Nephron (organoid): ENCODE results near the gene GNB1L.

Experiments
- H3K27ac Mint-ChIP-seq, 3 experiments: 2 replicates each; pipeline ENCODE4 v1.8.0; 2020; ENCODE audit warnings: mixed read lengths in 3 of 3, mild to moderate bottlenecking in 2 of 3, moderate library complexity in 1 of 3
- H3K27me3 Mint-ChIP-seq: 2 replicates; pipeline ENCODE4 v1.8.0; 2021; ENCODE audit warnings: low read depth, mild to moderate bottlenecking, moderate library complexity, mixed read lengths
- H3K36me3 Mint-ChIP-seq: 2 replicates; pipeline ENCODE4 v1.8.0; 2020; ENCODE audit warnings: low read depth, mixed read lengths
- H3K4me1 Mint-ChIP-seq: 2 replicates; pipeline ENCODE4 v1.8.0; 2020; ENCODE audit warnings: mixed read lengths
- H3K4me3 Mint-ChIP-seq, 3 experiments: 2 replicates each; pipeline ENCODE4 v1.8.0; 2020; ENCODE audit warnings: mild to moderate bottlenecking in 3 of 3, mixed read lengths in 3 of 3, moderate library complexity in 2 of 3
- H3K9me3 Mint-ChIP-seq: 2 replicates; pipeline ENCODE4 v1.8.0; 2020; ENCODE audit warnings: mixed read lengths
- CTCF ChIP-seq, 3 experiments: fragments of 200-600 bp; sonication (generic); IDR thresholded peaks; one replicate each; pipeline ENCODE4 v1.5.0; 2021; ENCODE audit warnings: antibody characterized with exemption in 3 of 3; ENCODE audit not compliant: unreplicated experiment in 3 of 3

GNB1L gene

GRCh38 chr22:19760058-19760950 lies 94.4 kb downstream of the GNB1L start, which contains the start of gene TBX1:
Gene TBX1 (plus strand): TSS chr22:19760778. CDS start chr22:19760844, 66 bp downstream.
- peaks cover 92% of the 10 kb centered on the region for H3K27me3 Mint-ChIP-seq
- no peaks in the 10 kb centered on the region for H3K9me3 Mint-ChIP-seq

GRCh38 chr22:19759427-19760057 lies 95.1 kb downstream of the GNB1L start:
- H3K4me1 Mint-ChIP-seq, result peaks cover 23% of the 10 kb centered on the region
- peaks cover 92% of the 10 kb centered on the region for H3K27me3 Mint-ChIP-seq
- no peak overlapping the region for H3K27ac Mint-ChIP-seq
- TF ChIP-seq CTCF (IDR thresholded peaks at IDR 0.05; ENCODE audit: unreplicated experiment in 3 of 3), result no peak
- H3K9me3 Mint-ChIP-seq, result no peaks in the 10 kb centered on the region
- H3K4me3 Mint-ChIP-seq, result peak overlapping the region; percentile 83 to 84 (median 83)
- H3K36me3 Mint-ChIP-seq, result no peaks in the 10 kb centered on the region

More at GRCh38 chr22:19760058-19760950, 94.4 kb downstream of the GNB1L start, which contains the start of gene TBX1:
- TF ChIP-seq CTCF (IDR thresholded peaks at IDR 0.05; ENCODE audit: unreplicated experiment in 3 of 3), result no peak
- Mint-ChIP-seq H3K4me3 (peak within 1 kb of the TSS; percentile 83 to 90 (median 83)), H3K36me3 (no peaks in the 10 kb centered on the region), H3K4me1 (peaks cover 27% of the 10 kb centered on the region), H3K27ac (no peak within 1 kb of the TSS)

GRCh38 chr22:19758896-19759426 lies 95.7 kb downstream of the GNB1L start:
- no peaks in the 10 kb centered on the region for H3K36me3 Mint-ChIP-seq
- no peaks in the 10 kb centered on the region for H3K9me3 Mint-ChIP-seq
- H3K27me3 Mint-ChIP-seq, result peaks cover 92% of the 10 kb centered on the region
- H3K27ac Mint-ChIP-seq, result no peak overlapping the region
- TF ChIP-seq CTCF (IDR thresholded peaks at IDR 0.05; ENCODE audit: unreplicated experiment in 3 of 3), result no peak
- H3K4me3 Mint-ChIP-seq, result peak overlapping the region in 1 of 3 experiments; percentile 36
- peaks cover 23% of the 10 kb centered on the region for H3K4me1 Mint-ChIP-seq

GRCh38 chr22:19757985-19758895 lies 96.4 kb downstream of the GNB1L start:
- Mint-ChIP-seq H3K27ac (no peak overlapping the region), H3K27me3 (peaks cover 92% of the 10 kb centered on the region), H3K36me3 (no peaks in the 10 kb centered on the region), H3K4me1 (peaks cover 23% of the 10 kb centered on the region), H3K4me3 (peak overlapping the region; percentile 27 to 53 (median 32)), H3K9me3 (no peaks in the 10 kb centered on the region)
- no peak for TF ChIP-seq CTCF (IDR thresholded peaks at IDR 0.05; ENCODE audit: unreplicated experiment in 3 of 3)

- H3K9me3 Mint-ChIP-seq, result no peaks in the 10 kb centered on the region
- no peak for TF ChIP-seq CTCF (IDR thresholded peaks at IDR 0.05; ENCODE audit: unreplicated experiment in 3 of 3)
- H3K4me3 Mint-ChIP-seq, result peak overlapping the region; percentile 14 to 53 (median 30)
- no peak overlapping the region for H3K27ac Mint-ChIP-seq
- no peaks in the 10 kb centered on the region for H3K36me3 Mint-ChIP-seq
- peaks cover 92% of the 10 kb centered on the region for H3K27me3 Mint-ChIP-seq
- H3K4me1 Mint-ChIP-seq, result peaks cover 25% of the 10 kb centered on the region
Observed at GRCh38 chr22:19757140-19757984, 97.3 kb downstream of the GNB1L start.
